ENCODE results near the gene ZFAND3.

Gene ZFAND3

DNA sequence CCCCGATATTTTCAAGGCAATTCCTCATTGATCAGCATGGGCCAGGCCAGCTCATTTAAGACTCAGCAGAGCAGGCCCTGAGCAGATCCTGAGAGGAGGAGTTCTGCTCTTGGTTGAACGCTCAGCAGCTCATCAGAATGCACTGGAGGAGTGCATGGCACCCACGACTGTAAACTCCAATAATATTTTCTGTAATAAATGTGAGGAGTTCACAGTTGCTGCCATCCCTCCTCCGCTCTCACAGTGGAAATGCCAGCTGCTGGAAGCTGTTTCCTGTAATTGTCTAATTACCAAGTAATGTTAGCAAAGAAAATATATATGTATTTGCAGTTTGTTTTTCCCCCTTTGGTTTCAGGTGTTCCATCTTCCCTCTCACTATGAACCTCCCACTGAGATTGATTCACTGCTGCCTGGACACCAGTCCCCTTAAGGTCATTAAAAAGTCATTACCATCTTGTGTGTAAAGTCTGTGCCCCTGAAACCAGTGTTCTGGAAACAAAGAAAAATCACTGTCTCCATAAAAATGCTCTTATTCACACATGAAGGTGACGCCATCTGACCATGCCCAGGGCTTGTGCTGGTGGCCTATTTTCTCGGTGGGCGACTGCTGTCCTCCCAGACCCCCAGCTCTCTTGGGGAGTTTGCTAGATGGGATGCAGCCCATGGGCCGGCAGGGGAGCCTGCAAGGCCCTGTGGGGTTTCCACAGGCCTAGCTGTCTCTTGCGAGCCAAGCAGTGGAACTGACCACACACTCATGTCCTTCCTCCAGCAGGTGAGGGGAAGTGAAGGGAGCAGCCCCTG lies 374.2 kb downstream of the ZFAND3 start:
- DNase-seq, result no peak

- DNase-seq, result no peak
Measured at GRCh38 chr6:38194282-38194572, 374.7 kb downstream of the ZFAND3 start.

- no peak for DNase-seq
Measured at GRCh38 chr6:38194589-38194988, 375.1 kb downstream of the ZFAND3 start.

DNA sequence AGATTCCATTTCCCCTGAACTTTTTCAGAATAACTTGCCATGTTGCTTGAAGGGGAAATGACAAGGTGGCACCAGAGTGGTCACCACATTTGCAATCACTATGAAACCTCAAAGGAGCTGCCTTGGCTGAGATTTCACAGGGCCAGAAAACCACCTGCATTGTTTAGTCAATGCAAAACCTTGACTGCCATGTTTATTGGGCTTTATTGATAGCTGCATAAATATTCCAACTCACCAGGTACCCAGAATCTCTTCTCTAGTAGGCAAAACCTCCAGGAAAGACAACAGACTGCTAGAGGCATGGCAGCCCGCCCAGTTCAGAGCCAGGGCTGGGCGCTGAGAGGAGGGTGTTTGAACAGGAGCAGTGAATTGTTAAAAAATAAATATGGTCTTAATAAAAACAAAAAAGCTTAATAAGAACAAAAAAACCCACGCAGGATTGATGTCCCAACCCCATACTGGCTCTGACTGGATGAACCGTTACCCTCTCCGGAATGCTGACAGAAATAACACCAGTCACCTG lies 375.6 kb downstream of the ZFAND3 start:
- no peak for DNase-seq

DNA sequence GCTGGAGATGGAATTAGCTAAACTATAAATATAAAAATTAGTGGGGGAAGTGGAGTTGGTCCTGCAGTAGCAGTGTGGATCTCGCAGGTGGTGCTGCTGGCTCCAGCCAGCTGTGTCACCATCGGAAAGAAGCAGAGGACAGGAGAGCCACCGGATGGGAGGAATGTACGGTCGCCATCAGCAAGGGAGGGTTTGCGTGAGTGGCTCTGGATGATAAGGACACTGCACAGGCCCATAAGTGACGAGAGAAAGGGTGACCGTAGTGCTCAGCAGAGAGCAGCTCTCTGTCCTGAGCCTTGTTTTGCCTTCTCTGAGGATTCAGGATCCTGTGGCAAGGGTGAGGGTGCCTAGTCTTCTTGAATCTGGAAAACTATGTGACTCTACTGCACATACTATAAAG lies 378.7 kb downstream of the ZFAND3 start:
- DNase-seq, result no peak

Data from activated naive CD4-positive, alpha-beta T cell (primary cell).